Measurements from ENCODE around the gene AMY1A. TPM values are rescaled to one million over a fixed set of nuclear protein-coding genes. Genes with fewer than 3 reads are reported as not detected.
"Not testable (repeated sequence)": the region's sequence is repeated elsewhere in the genome, so short reads cannot be mapped to it uniquely, and the experiment has no call there.

AMY1A gene
- total RNA-seq, 1 experiment from 2014 or later = not detected

GRCh38 chr1:103676335-103676734 lies 20.8 kb downstream of the AMY1A start:
- not testable (repeated sequence) for H3K27me3 ChIP-seq (ENCODE audit: low read length); H4K20me1 ChIP-seq (ENCODE audit: insufficient read depth, low read depth, low read length); H2AFZ ChIP-seq (ENCODE audit: low read length); H3K9me2 ChIP-seq (replicated peaks; ENCODE audit: insufficient read depth, low read length); H3K4me1 ChIP-seq (ENCODE audit: low read length); H3K9me3 ChIP-seq (ENCODE audit: low read length); H3K4me2 ChIP-seq (ENCODE audit: low read depth, low read length, poor library complexity, severe bottlenecking); H3K36me3 ChIP-seq (ENCODE audit: insufficient read depth, low read length); H3K9ac ChIP-seq (ENCODE audit: low read length); H3K27ac ChIP-seq (ENCODE audit: low read length); DNase-seq; H3K4me3 ChIP-seq (ENCODE audit: low read length); H3K79me2 ChIP-seq (ENCODE audit: low read length)

- not testable (repeated sequence) for H3K9ac ChIP-seq (ENCODE audit: low read length); DNase-seq; H3K4me3 ChIP-seq (ENCODE audit: low read length); H3K9me2 ChIP-seq (replicated peaks; ENCODE audit: insufficient read depth, low read length); H4K20me1 ChIP-seq (ENCODE audit: insufficient read depth, low read depth, low read length); H3K27ac ChIP-seq (ENCODE audit: low read length); H3K4me1 ChIP-seq (ENCODE audit: low read length); H2AFZ ChIP-seq (ENCODE audit: low read length); H3K27me3 ChIP-seq (ENCODE audit: low read length); H3K79me2 ChIP-seq (ENCODE audit: low read length); H3K4me2 ChIP-seq (ENCODE audit: low read depth, low read length, poor library complexity, severe bottlenecking); H3K9me3 ChIP-seq (ENCODE audit: low read length); H3K36me3 ChIP-seq (ENCODE audit: insufficient read depth, low read length)
Measured at GRCh38 chr1:103696110-103696509, 40.5 kb downstream of the AMY1A start, which contains the start of gene AMY1B. Gene AMY1B (minus strand): TSS chr1:103696210. CDS start chr1:103695639, 571 bp downstream.

GRCh38 chr1:103697430-103697829 lies 41.9 kb downstream of the AMY1A start:
- H3K79me2 ChIP-seq (ENCODE audit: low read length); H3K9me2 ChIP-seq (replicated peaks; ENCODE audit: insufficient read depth, low read length); H3K4me1 ChIP-seq (ENCODE audit: low read length); H4K20me1 ChIP-seq (ENCODE audit: insufficient read depth, low read depth, low read length); H3K4me2 ChIP-seq (ENCODE audit: low read depth, low read length, poor library complexity, severe bottlenecking); DNase-seq; H3K4me3 ChIP-seq (ENCODE audit: low read length); H3K27me3 ChIP-seq (ENCODE audit: low read length); H2AFZ ChIP-seq (ENCODE audit: low read length); H3K9me3 ChIP-seq (ENCODE audit: low read length); H3K36me3 ChIP-seq (ENCODE audit: insufficient read depth, low read length); H3K27ac ChIP-seq (ENCODE audit: low read length); H3K9ac ChIP-seq (ENCODE audit: low read length): not testable (repeated sequence)

- not testable (repeated sequence) for H3K9me2 ChIP-seq (replicated peaks; ENCODE audit: insufficient read depth, low read length); H3K4me2 ChIP-seq (ENCODE audit: low read depth, low read length, poor library complexity, severe bottlenecking); H3K4me3 ChIP-seq (ENCODE audit: low read length); H3K27me3 ChIP-seq (ENCODE audit: low read length); DNase-seq; H3K36me3 ChIP-seq (ENCODE audit: insufficient read depth, low read length); H3K79me2 ChIP-seq (ENCODE audit: low read length); H3K27ac ChIP-seq (ENCODE audit: low read length); H3K4me1 ChIP-seq (ENCODE audit: low read length); H3K9ac ChIP-seq (ENCODE audit: low read length); H4K20me1 ChIP-seq (ENCODE audit: insufficient read depth, low read depth, low read length); H3K9me3 ChIP-seq (ENCODE audit: low read length); H2AFZ ChIP-seq (ENCODE audit: low read length)
Measured at GRCh38 chr1:103700669-103701068, 45.1 kb downstream of the AMY1A start.

- H3K36me3 ChIP-seq (ENCODE audit: insufficient read depth, low read length); H3K4me3 ChIP-seq (ENCODE audit: low read length); DNase-seq; H3K4me1 ChIP-seq (ENCODE audit: low read length); H2AFZ ChIP-seq (ENCODE audit: low read length); H3K9ac ChIP-seq (ENCODE audit: low read length); H3K9me2 ChIP-seq (replicated peaks; ENCODE audit: insufficient read depth, low read length); H4K20me1 ChIP-seq (ENCODE audit: insufficient read depth, low read depth, low read length); H3K4me2 ChIP-seq (ENCODE audit: low read depth, low read length, poor library complexity, severe bottlenecking); H3K27me3 ChIP-seq (ENCODE audit: low read length); H3K79me2 ChIP-seq (ENCODE audit: low read length); H3K9me3 ChIP-seq (ENCODE audit: low read length); H3K27ac ChIP-seq (ENCODE audit: low read length): not testable (repeated sequence)
Measured at GRCh38 chr1:103701256-103701655, 45.7 kb downstream of the AMY1A start.

- H3K79me2 ChIP-seq (ENCODE audit: low read length); H3K9me2 ChIP-seq (replicated peaks; ENCODE audit: insufficient read depth, low read length); H3K4me3 ChIP-seq (ENCODE audit: low read length); H3K27ac ChIP-seq (ENCODE audit: low read length); DNase-seq; H3K4me2 ChIP-seq (ENCODE audit: low read depth, low read length, poor library complexity, severe bottlenecking); H3K9me3 ChIP-seq (ENCODE audit: low read length); H3K27me3 ChIP-seq (ENCODE audit: low read length); H4K20me1 ChIP-seq (ENCODE audit: insufficient read depth, low read depth, low read length); H3K4me1 ChIP-seq (ENCODE audit: low read length); H3K9ac ChIP-seq (ENCODE audit: low read length); H2AFZ ChIP-seq (ENCODE audit: low read length); H3K36me3 ChIP-seq (ENCODE audit: insufficient read depth, low read length): not testable (repeated sequence)
Measured at GRCh38 chr1:103707670-103708069, 52.1 kb downstream of the AMY1A start.

- not testable (repeated sequence) for H3K79me2 ChIP-seq (ENCODE audit: low read length); H3K4me3 ChIP-seq (ENCODE audit: low read length); H4K20me1 ChIP-seq (ENCODE audit: insufficient read depth, low read depth, low read length); H3K36me3 ChIP-seq (ENCODE audit: insufficient read depth, low read length); H3K27me3 ChIP-seq (ENCODE audit: low read length); DNase-seq; H3K4me2 ChIP-seq (ENCODE audit: low read depth, low read length, poor library complexity, severe bottlenecking); H3K9me3 ChIP-seq (ENCODE audit: low read length); H2AFZ ChIP-seq (ENCODE audit: low read length); H3K27ac ChIP-seq (ENCODE audit: low read length); H3K9me2 ChIP-seq (replicated peaks; ENCODE audit: insufficient read depth, low read length); H3K9ac ChIP-seq (ENCODE audit: low read length); H3K4me1 ChIP-seq (ENCODE audit: low read length)
Measured at GRCh38 chr1:103710381-103710780, 54.8 kb downstream of the AMY1A start.

Small RNAs within 50 kb of the gene (small RNA-seq; reads per million reads assigned to genes)
- gene AC105272.1 = not detected

Other genes starting within 250 kb of the AMY1A start
- 18.1 and 26.0 TPM in 2 replicates for gene RNPC3, start 130.1 kb upstream of the AMY1A start, total RNA-seq (2014; rRNA removed; shearing (Covaris generic); ENCODE audit: low replicate concordance)
- gene AMY2B, start 84.2 kb upstream of the AMY1A start, total RNA-seq (2014; rRNA removed; shearing (Covaris generic); ENCODE audit: low replicate concordance) = 5.3 and 10.8 TPM in 2 replicates
- gene AMY2A, start 38.3 kb upstream of the AMY1A start, total RNA-seq (2014; rRNA removed; shearing (Covaris generic); ENCODE audit: low replicate concordance) = not detected in 2 replicates
- not detected in 2 replicates for gene AMY1B, start 40.5 kb downstream of the AMY1A start, total RNA-seq (2014; rRNA removed; shearing (Covaris generic); ENCODE audit: low replicate concordance)
- gene AMY1C, start 94.1 kb downstream of the AMY1A start, total RNA-seq (2014; rRNA removed; shearing (Covaris generic); ENCODE audit: low replicate concordance) = not detected in 2 replicates

Data from Karpas-422 (cell line).